Endodermal cell (in vitro differentiated cells): Measurements from ENCODE around the gene AAK1. TPM values are rescaled to one million over a fixed set of nuclear protein-coding genes. Genes with fewer than 3 reads are reported as not detected.

ENCODE experiments used
- DNase-seq: peaks from one replicate; pipeline ENCODE4 v3.0.0-alpha.2; 2017
- H3K27ac ChIP-seq: 2 replicates; pipeline ENCODE4 v1.5.1; 2013; ENCODE audit warnings: mild to moderate bottlenecking, low read depth, low read length, moderate library complexity
- H3K27me3 ChIP-seq: 2 replicates; pipeline ENCODE4 v1.6.1; 2013; ENCODE audit warnings: mild to moderate bottlenecking, low read length, moderate library complexity; ENCODE audit not compliant: insufficient read depth, control insufficient read depth, poor library complexity, severe bottlenecking
- H3K36me3 ChIP-seq: 2 replicates; pipeline ENCODE4 v1.7.0; 2013; ENCODE audit warnings: mild to moderate bottlenecking, low read length, moderate library complexity; ENCODE audit not compliant: control insufficient read depth, insufficient read depth
- H3K4me1 ChIP-seq: one replicate; pipeline ENCODE4 v1.7.0; 2013; ENCODE audit warnings: low read length; ENCODE audit not compliant: control insufficient read depth, insufficient read depth
- H3K4me3 ChIP-seq: 2 replicates; pipeline ENCODE4 v1.5.1; 2013; ENCODE audit warnings: mild to moderate bottlenecking, low read length, moderate library complexity
- H3K9ac ChIP-seq: 2 replicates; pipeline ENCODE4 v1.6.1; 2013; ENCODE audit warnings: mild to moderate bottlenecking, low read length, moderate library complexity; ENCODE audit not compliant: poor library complexity, severe bottlenecking; ENCODE audit errors: extremely low read depth
- H3K9me3 ChIP-seq: 2 replicates; pipeline ENCODE4 v1.6.1; 2013; ENCODE audit warnings: mild to moderate bottlenecking, low read length, moderate library complexity; ENCODE audit not compliant: control insufficient read depth
- H3K27ac Mint-ChIP-seq: 2 replicates; pipeline ENCODE4 v1.8.0; 2020; ENCODE audit warnings: mixed read lengths
- H3K27me3 Mint-ChIP-seq: 2 replicates; pipeline ENCODE4 v1.8.0; 2021; ENCODE audit warnings: mild to moderate bottlenecking, mixed read lengths; ENCODE audit not compliant: insufficient read depth
- H3K36me3 Mint-ChIP-seq: 2 replicates; pipeline ENCODE4 v1.8.0; 2020; ENCODE audit warnings: low read depth, mixed read lengths
- H3K4me1 Mint-ChIP-seq: 2 replicates; pipeline ENCODE4 v1.8.0; 2020; ENCODE audit warnings: mixed read lengths
- H3K4me3 Mint-ChIP-seq: 2 replicates; pipeline ENCODE4 v1.8.0; 2020; ENCODE audit warnings: mild to moderate bottlenecking, moderate library complexity, mixed read lengths
- H3K9me3 Mint-ChIP-seq: 2 replicates; pipeline ENCODE4 v1.8.0; 2020; ENCODE audit warnings: mild to moderate bottlenecking, mixed read lengths
- WGBS, 2 experiments: methylation state at CpG; one replicate each; pipeline versions ENCODE4 v1.1.5 to v1.1.7; 2013; ENCODE audit warnings: missing lambda C conversion rate in 2 of 2, mixed read lengths in 1 of 2; ENCODE audit not compliant: insufficient coverage in 1 of 2, insufficient read length in 1 of 2; 5-methylcytosine and 5-hydroxymethylcytosine counted together
- total RNA-seq, 2 donors: library from RNA; stranded (reverse); fragmentation: NEBNext Ultra II Directional in 1 of 2; extraction: Animal tissue kit (Norgen Biotek cat#: 25700) in 1 of 2; gene quantifications; 2 replicates in 1 of 2; 3 replicates in 1 of 2; pipeline ENCODE4 v1.2.1, GENCODE V29; 2021
- TF ChIP-seq, protein P1 (sequence below): fragments of 200-600 bp; sonication (generic); conservative IDR thresholded peaks from 2 replicates; pipeline ENCODE4 v1.5.0; 2021; ENCODE audit warnings: antibody characterized with exemption, mild to moderate bottlenecking

AAK1 gene
- total RNA-seq, 2 donors from 2014 or later, result 29.2 to 34.7 TPM

DNA sequence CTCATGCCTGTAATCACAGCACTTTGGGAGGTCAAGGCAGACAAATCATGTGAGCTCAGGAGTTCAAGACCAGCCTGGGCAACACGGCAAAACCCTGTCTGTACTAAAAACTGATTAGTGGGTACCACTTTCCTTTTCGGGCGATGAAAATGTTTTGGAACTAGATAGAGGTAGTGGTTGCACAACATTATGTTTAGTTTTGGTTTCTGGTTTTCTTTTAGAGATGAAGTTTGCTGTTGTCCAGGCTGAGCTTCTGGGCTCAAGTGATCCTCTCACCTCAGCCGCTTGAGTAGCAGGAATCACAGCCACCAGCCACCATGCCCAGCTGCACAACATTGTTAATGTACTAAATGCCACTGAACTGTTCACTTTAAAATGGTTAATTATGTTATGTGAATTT, 27.6 kb downstream of the AAK1 start:
- Mint-ChIP-seq H3K36me3 (peaks cover 2% of the 10 kb centered on the region), H3K27me3 (no peaks in the 10 kb centered on the region), H3K4me1 (peaks cover 3% of the 10 kb centered on the region), H3K9me3 (peaks cover under 1% of the 10 kb centered on the region), H3K27ac (no peak overlapping the region), H3K4me3 (no peak overlapping the region)
- 96 to 100% methylated on average over 2 to 4 of the region's 4 CpGs for WGBS, 2 experiments
- TF ChIP-seq, protein P1, sequence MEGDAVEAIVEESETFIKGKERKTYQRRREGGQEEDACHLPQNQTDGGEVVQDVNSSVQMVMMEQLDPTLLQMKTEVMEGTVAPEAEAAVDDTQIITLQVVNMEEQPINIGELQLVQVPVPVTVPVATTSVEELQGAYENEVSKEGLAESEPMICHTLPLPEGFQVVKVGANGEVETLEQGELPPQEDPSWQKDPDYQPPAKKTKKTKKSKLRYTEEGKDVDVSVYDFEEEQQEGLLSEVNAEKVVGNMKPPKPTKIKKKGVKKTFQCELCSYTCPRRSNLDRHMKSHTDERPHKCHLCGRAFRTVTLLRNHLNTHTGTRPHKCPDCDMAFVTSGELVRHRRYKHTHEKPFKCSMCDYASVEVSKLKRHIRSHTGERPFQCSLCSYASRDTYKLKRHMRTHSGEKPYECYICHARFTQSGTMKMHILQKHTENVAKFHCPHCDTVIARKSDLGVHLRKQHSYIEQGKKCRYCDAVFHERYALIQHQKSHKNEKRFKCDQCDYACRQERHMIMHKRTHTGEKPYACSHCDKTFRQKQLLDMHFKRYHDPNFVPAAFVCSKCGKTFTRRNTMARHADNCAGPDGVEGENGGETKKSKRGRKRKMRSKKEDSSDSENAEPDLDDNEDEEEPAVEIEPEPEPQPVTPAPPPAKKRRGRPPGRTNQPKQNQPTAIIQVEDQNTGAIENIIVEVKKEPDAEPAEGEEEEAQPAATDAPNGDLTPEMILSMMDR, result no peak
- H3K4me1 ChIP-seq, result no peaks in the 10 kb centered on the region
- no peaks in the 10 kb centered on the region for H3K27me3 ChIP-seq
- H3K9me3 ChIP-seq, result peaks cover under 1% of the 10 kb centered on the region
- no peak overlapping the region for H3K4me3 ChIP-seq
- DNase-seq, result no peak
- no peak overlapping the region for H3K9ac ChIP-seq
- no peaks in the 10 kb centered on the region for H3K36me3 ChIP-seq
- H3K27ac ChIP-seq, result no peak overlapping the region

DNA sequence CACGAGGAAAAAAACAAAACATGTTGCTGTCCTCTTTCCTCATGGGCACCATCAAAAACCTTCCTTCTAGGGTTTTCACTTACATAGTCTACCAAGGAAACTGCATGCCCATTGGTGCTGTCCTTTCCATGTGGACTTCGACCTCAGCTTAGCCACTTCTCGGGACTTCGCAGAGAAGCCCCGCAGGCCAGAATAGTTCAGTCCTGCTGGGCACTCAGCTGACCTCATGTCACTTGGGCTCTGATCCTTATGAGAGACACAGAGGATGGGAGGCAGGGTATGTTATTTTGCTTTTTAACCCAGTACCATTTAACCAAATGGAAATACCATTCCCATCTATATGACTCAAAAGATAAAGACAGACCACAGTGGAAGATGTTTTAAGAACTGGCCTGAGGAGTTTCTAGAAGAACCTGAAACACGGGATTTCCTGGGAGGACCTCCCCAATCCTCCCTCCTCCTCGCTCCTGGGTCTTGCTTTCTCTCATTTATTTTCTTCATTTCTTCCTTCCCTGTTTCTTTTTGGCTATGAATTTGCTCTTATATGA, 28.4 kb downstream of the AAK1 start:
- Mint-ChIP-seq H3K9me3 (peaks cover 4% of the 10 kb centered on the region), H3K4me1 (peaks cover 3% of the 10 kb centered on the region), H3K36me3 (peaks cover 6% of the 10 kb centered on the region), H3K4me3 (no peak overlapping the region), H3K27me3 (no peaks in the 10 kb centered on the region), H3K27ac (no peak overlapping the region)
- 94 to 95% methylated on average over 6 to 7 of the region's 7 CpGs for WGBS, 2 experiments
- Histone ChIP-seq H3K27ac (no peak overlapping the region), H3K27me3 (no peaks in the 10 kb centered on the region), H3K9ac (no peak overlapping the region), H3K36me3 (no peaks in the 10 kb centered on the region), H3K4me1 (no peaks in the 10 kb centered on the region), H3K4me3 (no peak overlapping the region), H3K9me3 (peaks cover 8% of the 10 kb centered on the region)
- TF ChIP-seq, protein P1, result no peak
- no peak for DNase-seq

DNA sequence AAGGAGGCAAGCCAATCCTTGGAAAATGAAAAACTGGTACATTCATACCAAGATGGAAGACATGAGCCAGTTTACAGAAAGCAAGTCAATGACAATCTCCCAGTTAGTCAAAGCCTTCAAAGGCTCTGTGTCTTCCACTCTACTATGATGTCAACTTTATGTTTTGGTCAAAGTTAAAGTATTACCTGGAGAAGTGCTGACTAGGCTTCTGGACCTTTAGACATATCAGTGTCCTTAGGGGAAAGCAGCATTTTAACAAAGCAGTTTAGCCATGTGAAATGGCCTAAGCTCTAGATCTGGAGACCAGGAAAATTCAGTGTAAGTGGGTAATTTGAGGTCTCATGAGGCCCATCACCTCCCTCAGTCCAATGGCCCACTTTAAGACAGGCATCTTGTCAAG, 30.8 kb downstream of the AAK1 start:
- Histone ChIP-seq H3K9ac (no peak overlapping the region), H3K36me3 (no peaks in the 10 kb centered on the region), H3K27me3 (no peaks in the 10 kb centered on the region), H3K4me1 (no peaks in the 10 kb centered on the region), H3K4me3 (no peak overlapping the region), H3K27ac (no peak overlapping the region), H3K9me3 (peaks cover 11% of the 10 kb centered on the region)
- no peak for DNase-seq
- Mint-ChIP-seq H3K9me3 (peaks cover 7% of the 10 kb centered on the region), H3K4me1 (peaks cover 3% of the 10 kb centered on the region), H3K36me3 (peaks cover 7% of the 10 kb centered on the region), H3K27ac (no peak overlapping the region), H3K27me3 (no peaks in the 10 kb centered on the region), H3K4me3 (no peak overlapping the region)
- TF ChIP-seq, protein P1, result no peak
